Measurements from ENCODE around the gene TRAPPC2.

Gene TRAPPC2

GRCh38 chrX:13664020-13664419 is 70.4 kb downstream of the TRAPPC2 start:
- DNase-seq = no peak

- DNase-seq = no peak
These were observed 72.0 kb downstream of the TRAPPC2 start for GRCh38 chrX:13662355-13662791.
